HepG2 (cell line): Measurements from ENCODE around the gene PLIN5.

Source experiments
- BHLHE40 ChIP-seq: IDR thresholded peaks from 2 replicates; pipeline ENCODE4 v1.6.1; 2011; ENCODE audit warnings: low read length, improper control_type of control experiment
- EP300 ChIP-seq, 3 experiments: sonication (generic) in 1 of 3; formaldehyde crosslinking in 1 of 3; IDR thresholded peaks; 2 replicates each; pipeline versions ENCODE4 v1.5.1 to v1.6.1; 2011 to 2020; ENCODE audit warnings: low read depth in 2 of 3, low read length in 2 of 3, borderline replicate concordance in 1 of 3, improper control_type of control experiment in 1 of 3, mild to moderate bottlenecking in 1 of 3, missing genetic modification reagents in 1 of 3, moderate library complexity in 1 of 3
- U2AF2 ChIP-seq: fragments of 200-400 bp; formaldehyde crosslinking; IDR thresholded peaks from 2 replicates; pipeline ENCODE4 v1.6.1; 2017; ENCODE audit warnings: low read depth, mild to moderate bottlenecking, low read length
- TF ChIP-seq, protein P1 (sequence below): sonication (generic); formaldehyde crosslinking; IDR thresholded peaks from 2 replicates; pipeline ENCODE4 v1.5.0; 2020; ENCODE audit warnings: mild to moderate bottlenecking, missing genetic modification reagents, moderate library complexity
- TF ChIP-seq, protein P2 (sequence below): sonication (generic); formaldehyde crosslinking; IDR thresholded peaks from 2 replicates; pipeline ENCODE4 v1.4.0; 2020; ENCODE audit warnings: missing genetic modification reagents; ENCODE audit errors: not compliant biosample characterization

DNA sequence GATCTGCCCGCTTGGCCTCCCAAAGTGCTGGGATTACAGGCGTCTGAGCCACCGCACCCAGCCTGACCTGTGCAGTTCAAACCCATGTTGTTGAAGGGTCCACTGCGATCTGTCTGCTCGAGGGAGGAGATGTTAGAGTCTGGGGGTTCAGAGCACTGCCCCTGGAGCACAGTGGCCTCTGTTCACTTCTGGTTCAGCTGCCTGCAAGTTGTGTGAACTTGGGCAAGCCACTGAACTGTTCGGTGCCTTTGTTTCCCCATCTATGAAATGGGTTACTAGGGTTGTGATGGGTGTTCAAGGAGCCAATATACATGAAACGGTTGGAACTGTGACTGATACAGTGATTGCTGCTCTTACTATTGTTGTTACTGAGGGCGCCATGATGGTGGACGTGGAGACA is 1.7 kb downstream of the PLIN5 start:
- no peak for TF ChIP-seq BHLHE40
- no peak for TF ChIP-seq U2AF2
- TF ChIP-seq, protein P1, sequence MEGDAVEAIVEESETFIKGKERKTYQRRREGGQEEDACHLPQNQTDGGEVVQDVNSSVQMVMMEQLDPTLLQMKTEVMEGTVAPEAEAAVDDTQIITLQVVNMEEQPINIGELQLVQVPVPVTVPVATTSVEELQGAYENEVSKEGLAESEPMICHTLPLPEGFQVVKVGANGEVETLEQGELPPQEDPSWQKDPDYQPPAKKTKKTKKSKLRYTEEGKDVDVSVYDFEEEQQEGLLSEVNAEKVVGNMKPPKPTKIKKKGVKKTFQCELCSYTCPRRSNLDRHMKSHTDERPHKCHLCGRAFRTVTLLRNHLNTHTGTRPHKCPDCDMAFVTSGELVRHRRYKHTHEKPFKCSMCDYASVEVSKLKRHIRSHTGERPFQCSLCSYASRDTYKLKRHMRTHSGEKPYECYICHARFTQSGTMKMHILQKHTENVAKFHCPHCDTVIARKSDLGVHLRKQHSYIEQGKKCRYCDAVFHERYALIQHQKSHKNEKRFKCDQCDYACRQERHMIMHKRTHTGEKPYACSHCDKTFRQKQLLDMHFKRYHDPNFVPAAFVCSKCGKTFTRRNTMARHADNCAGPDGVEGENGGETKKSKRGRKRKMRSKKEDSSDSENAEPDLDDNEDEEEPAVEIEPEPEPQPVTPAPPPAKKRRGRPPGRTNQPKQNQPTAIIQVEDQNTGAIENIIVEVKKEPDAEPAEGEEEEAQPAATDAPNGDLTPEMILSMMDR (CRISPR knock-in tag), result no peak
- no peak for TF ChIP-seq EP300 (IDR thresholded peaks at IDR 0.05; ENCODE audit: low read depth in 2 of 2, low read length in 2 of 2)
- no peak for TF ChIP-seq EP300 (CRISPR knock-in tag; IDR thresholded peaks at IDR 0.05; ENCODE audit: borderline replicate concordance)
- TF ChIP-seq, protein P2, sequence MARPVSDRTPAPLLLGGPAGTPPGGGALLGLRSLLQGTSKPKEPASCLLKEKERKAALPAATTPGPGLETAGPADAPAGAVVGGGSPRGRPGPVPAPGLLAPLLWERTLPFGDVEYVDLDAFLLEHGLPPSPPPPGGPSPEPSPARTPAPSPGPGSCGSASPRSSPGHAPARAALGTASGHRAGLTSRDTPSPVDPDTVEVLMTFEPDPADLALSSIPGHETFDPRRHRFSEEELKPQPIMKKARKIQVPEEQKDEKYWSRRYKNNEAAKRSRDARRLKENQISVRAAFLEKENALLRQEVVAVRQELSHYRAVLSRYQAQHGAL (CRISPR knock-in tag), result no peak
